Vagina (tissue), 2 donors: Measurements from ENCODE around the gene UCN.

Experiments used
- POLR2A ChIP-seq, 2 donors: fragments of 450-650 bp; IDR thresholded peaks; one replicate each; pipeline ENCODE4 v1.6.1; 2017; ENCODE audit warnings: antibody characterized with exemption in 2 of 2, mild to moderate bottlenecking in 2 of 2, moderate library complexity in 2 of 2
- POLR2AphosphoS5 ChIP-seq, 2 donors: sonication (generic); formaldehyde crosslinking; IDR thresholded peaks; one replicate each; pipeline ENCODE4 v1.9.0; 2017; ENCODE audit warnings: antibody characterized with exemption in 2 of 2, mild to moderate bottlenecking in 2 of 2, low read depth in 1 of 2; ENCODE audit not compliant: insufficient read depth in 1 of 2

DNA sequence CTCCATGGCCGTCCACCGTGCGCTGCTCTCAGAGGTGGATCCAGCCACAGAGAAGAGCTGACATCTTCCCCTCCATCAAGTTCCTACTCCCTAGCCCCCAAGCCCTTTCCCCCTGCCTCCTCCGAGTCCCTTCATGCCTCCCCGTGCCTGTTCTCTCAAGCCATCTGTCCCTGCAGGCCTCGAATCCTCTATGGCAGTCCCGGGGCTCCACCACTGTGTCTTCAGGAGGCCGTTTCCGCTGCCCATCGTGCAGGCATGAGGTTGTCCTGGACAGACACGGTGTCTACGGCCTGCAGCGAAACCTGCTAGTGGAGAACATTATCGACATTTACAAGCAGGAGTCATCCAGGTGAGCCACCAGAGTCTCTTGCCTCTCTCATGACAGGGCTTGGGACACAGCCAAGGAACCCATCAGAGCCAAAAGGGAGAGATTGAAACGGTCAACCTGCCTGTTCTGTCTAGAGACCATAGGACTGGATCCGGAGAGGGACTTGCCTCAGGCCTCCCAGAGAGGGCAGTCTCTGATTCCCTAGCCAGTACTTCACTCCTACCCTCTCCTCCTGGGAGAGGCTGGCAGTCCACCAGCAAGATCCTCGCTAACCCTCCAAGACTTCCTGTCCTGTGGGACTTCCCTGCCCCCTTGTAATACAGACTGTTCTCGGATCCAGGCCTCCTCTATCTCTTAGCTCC is 9.7 kb downstream of the UCN start:
- TF ChIP-seq POLR2AphosphoS5 (IDR thresholded peaks at IDR 0.05; ENCODE audit: insufficient read depth in 1 of 2, low read depth in 1 of 2) (no peak), POLR2A (IDR thresholded peaks at IDR 0.05) (no peak)
